Activated T-cell treated with anti-CD3 and anti-CD28 coated beads, Interleukin-2, amount 50 U/mL, for 4 hours (primary cell): Measurements from ENCODE around the gene TMEM69. TPM values are rescaled to one million over a fixed set of nuclear protein-coding genes. Genes with fewer than 3 reads are reported as not detected.
A peak's percentile ranks its signal among the peaks of the same experiment; 100 is the strongest.
"Not testable (repeated sequence)": the region's sequence is repeated elsewhere in the genome, so short reads cannot be mapped to it uniquely, and the experiment has no call there.

Experiments
- ATAC-seq, 2 donors: fragments of 200-7000 bp; cut with Tn5 transposase; one replicate each; pipeline ENCODE4 v1.10.0; 2021
- DNase-seq: peaks from one replicate; pipeline ENCODE4 v3.0.0-alpha.2; 2020
- H3K27me3 Mint-ChIP-seq: one replicate; pipeline ENCODE4 v1.8.0; 2021; ENCODE audit warnings: low read depth, mixed read lengths
- H3K36me3 Mint-ChIP-seq: one replicate; pipeline ENCODE4 v1.8.0; 2022; ENCODE audit warnings: mixed read lengths; ENCODE audit not compliant: insufficient read depth
- H3K4me1 Mint-ChIP-seq: one replicate; pipeline ENCODE4 v1.8.0; 2021; ENCODE audit warnings: low read depth, mixed read lengths
- H3K4me3 Mint-ChIP-seq: one replicate; pipeline ENCODE4 v1.8.0; 2021; ENCODE audit warnings: mild to moderate bottlenecking, moderate library complexity, mixed read lengths
- H3K9me3 Mint-ChIP-seq: one replicate; pipeline ENCODE4 v1.8.0; 2021; ENCODE audit warnings: mixed read lengths
- total RNA-seq, 3 donors: library from RNA; stranded (reverse); gene quantifications; one replicate each; pipeline ENCODE4 v1.2.1, GENCODE V29; 2021

The TMEM69 gene
- total RNA-seq, 3 donors from 2014 or later: 38.1 to 42.9 (median 40.6) TPM

GRCh38 chr1:45687014-45687753, 797 bp upstream of the TMEM69 start:
- H3K9me3 Mint-ChIP-seq: no peaks in the 10 kb centered on the region
- ATAC-seq (peak; percentile 88), DNase-seq (peak; percentile 94)
- H3K4me3 Mint-ChIP-seq: peak overlapping the region; percentile 99
- H3K27me3 Mint-ChIP-seq: no peaks in the 10 kb centered on the region
- H3K36me3 Mint-ChIP-seq: peaks cover 11% of the 10 kb centered on the region
- peaks cover 43% of the 10 kb centered on the region for H3K4me1 Mint-ChIP-seq

- Mint-ChIP-seq H3K36me3 (peaks cover 20% of the 10 kb centered on the region), H3K4me1 (peaks cover 17% of the 10 kb centered on the region)
- not testable (repeated sequence) for H3K9me3 Mint-ChIP-seq, DNase-seq, H3K27me3 Mint-ChIP-seq, ATAC-seq, H3K4me3 Mint-ChIP-seq
Measured at GRCh38 chr1:45693811-45694210, 5.8 kb downstream of the TMEM69 start.

GRCh38 chr1:45694823-45695222, 6.8 kb downstream of the TMEM69 start:
- Mint-ChIP-seq H3K36me3 (peaks cover 20% of the 10 kb centered on the region), H3K27me3 (no peaks in the 10 kb centered on the region), H3K4me1 (peaks cover 12% of the 10 kb centered on the region), H3K4me3 (no peak overlapping the region), H3K9me3 (no peaks in the 10 kb centered on the region)
- no peak for ATAC-seq
- DNase-seq: no peak

GRCh38 chr1:45704637-45705036, 16.7 kb downstream of the TMEM69 start:
- no peak for ATAC-seq
- Mint-ChIP-seq H3K4me1 (no peaks in the 10 kb centered on the region), H3K36me3 (peaks cover 17% of the 10 kb centered on the region), H3K27me3 (no peaks in the 10 kb centered on the region), H3K9me3 (peaks cover 5% of the 10 kb centered on the region), H3K4me3 (no peak overlapping the region)
- no peak for DNase-seq

- Mint-ChIP-seq H3K27me3 (no peaks in the 10 kb centered on the region), H3K4me3 (no peak overlapping the region), H3K4me1 (no peaks in the 10 kb centered on the region), H3K36me3 (peaks cover 15% of the 10 kb centered on the region), H3K9me3 (no peaks in the 10 kb centered on the region)
- no peak for DNase-seq
- no peak for ATAC-seq
Measured at GRCh38 chr1:45713711-45714110, 25.7 kb downstream of the TMEM69 start.

- Mint-ChIP-seq H3K9me3 (no peaks in the 10 kb centered on the region), H3K4me3 (no peak overlapping the region), H3K4me1 (no peaks in the 10 kb centered on the region), H3K27me3 (no peaks in the 10 kb centered on the region), H3K36me3 (peaks cover 10% of the 10 kb centered on the region)
- ATAC-seq (no peak), DNase-seq (no peak)
Measured at GRCh38 chr1:45716700-45717099, 28.7 kb downstream of the TMEM69 start.

GRCh38 chr1:45717386-45717785, 29.4 kb downstream of the TMEM69 start:
- H3K27me3 Mint-ChIP-seq, H3K4me3 Mint-ChIP-seq, H3K4me1 Mint-ChIP-seq, ATAC-seq, H3K36me3 Mint-ChIP-seq, H3K9me3 Mint-ChIP-seq, DNase-seq: not testable (repeated sequence)

GRCh38 chr1:45718289-45718688, 30.3 kb downstream of the TMEM69 start:
- Mint-ChIP-seq H3K27me3 (no peaks in the 10 kb centered on the region), H3K9me3 (no peaks in the 10 kb centered on the region), H3K4me1 (no peaks in the 10 kb centered on the region), H3K4me3 (no peak overlapping the region), H3K36me3 (peaks cover 12% of the 10 kb centered on the region)
- no peak for DNase-seq
- ATAC-seq: no peak

GRCh38 chr1:45721207-45721606, 33.2 kb downstream of the TMEM69 start:
- Mint-ChIP-seq H3K27me3 (no peaks in the 10 kb centered on the region), H3K9me3 (no peaks in the 10 kb centered on the region), H3K4me1 (no peaks in the 10 kb centered on the region), H3K36me3 (peaks cover 4% of the 10 kb centered on the region), H3K4me3 (no peak overlapping the region)
- ATAC-seq (no peak), DNase-seq (no peak)

GRCh38 chr1:45722809-45723208, 34.8 kb downstream of the TMEM69 start:
- Mint-ChIP-seq H3K36me3 (peaks cover 4% of the 10 kb centered on the region), H3K4me1 (no peaks in the 10 kb centered on the region), H3K4me3 (no peak overlapping the region), H3K27me3 (no peaks in the 10 kb centered on the region), H3K9me3 (no peaks in the 10 kb centered on the region)
- DNase-seq (no peak), ATAC-seq (no peak)

- DNase-seq (no peak), ATAC-seq (no peak)
- no peaks in the 10 kb centered on the region for H3K9me3 Mint-ChIP-seq
- no peaks in the 10 kb centered on the region for H3K27me3 Mint-ChIP-seq
- H3K36me3 Mint-ChIP-seq: peaks cover 4% of the 10 kb centered on the region
- H3K4me3 Mint-ChIP-seq: no peak overlapping the region
- no peaks in the 10 kb centered on the region for H3K4me1 Mint-ChIP-seq
Measured at GRCh38 chr1:45723248-45723930, 35.4 kb downstream of the TMEM69 start.

GRCh38 chr1:45726007-45726406, 38.0 kb downstream of the TMEM69 start:
- H3K9me3 Mint-ChIP-seq, H3K27me3 Mint-ChIP-seq, DNase-seq, H3K4me3 Mint-ChIP-seq, H3K4me1 Mint-ChIP-seq, H3K36me3 Mint-ChIP-seq, ATAC-seq: not testable (repeated sequence)

GRCh38 chr1:45730075-45730779, 42.2 kb downstream of the TMEM69 start:
- DNase-seq (no peak), ATAC-seq (no peak)
- Mint-ChIP-seq H3K4me3 (no peak overlapping the region), H3K36me3 (peaks cover 2% of the 10 kb centered on the region), H3K9me3 (no peaks in the 10 kb centered on the region), H3K4me1 (peaks cover 8% of the 10 kb centered on the region), H3K27me3 (no peaks in the 10 kb centered on the region)

GRCh38 chr1:45730780-45731319, 42.9 kb downstream of the TMEM69 start:
- Mint-ChIP-seq H3K27me3 (no peaks in the 10 kb centered on the region), H3K9me3 (no peaks in the 10 kb centered on the region), H3K4me1 (peaks cover 8% of the 10 kb centered on the region), H3K4me3 (no peak overlapping the region), H3K36me3 (peaks cover 2% of the 10 kb centered on the region)
- ATAC-seq: no peak
- no peak for DNase-seq
